ENCODE measurements around the gene HNRNPUL2.
"Not testable (repeated sequence)": the region's sequence is repeated elsewhere in the genome, so short reads cannot be mapped to it uniquely, and the experiment has no call there.

HNRNPUL2 gene

DNA sequence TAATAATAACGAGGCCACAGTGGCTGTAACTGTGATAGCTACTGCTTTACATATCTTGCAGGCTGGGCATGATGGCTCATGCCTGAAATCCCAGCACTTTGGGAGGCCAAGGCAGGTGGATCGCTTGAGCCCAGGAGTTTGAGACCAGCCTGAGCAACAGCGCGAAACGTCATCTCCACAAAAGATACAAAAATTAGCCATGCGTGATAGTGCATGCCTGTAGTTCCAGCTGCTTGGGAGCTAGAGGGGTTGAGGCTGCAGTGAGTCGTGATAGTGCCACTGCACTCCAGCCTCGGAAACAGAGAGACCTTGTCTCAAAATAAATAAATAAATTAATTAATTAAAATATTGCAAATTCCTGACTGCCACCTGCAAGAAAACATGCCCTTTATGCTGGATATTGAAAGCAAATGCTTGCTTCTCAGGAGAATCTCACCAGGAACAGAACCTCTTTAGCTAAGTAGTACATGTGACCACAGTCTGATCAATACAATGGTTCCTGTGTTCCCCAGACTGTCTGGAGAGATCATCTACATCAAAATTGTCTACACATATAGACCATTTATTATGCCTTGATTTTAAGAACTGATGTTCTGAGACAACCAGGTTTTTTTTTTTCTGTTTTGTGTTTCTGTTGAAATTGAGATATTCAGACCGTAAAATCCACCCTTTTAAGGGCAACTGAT, 20.4 kb upstream of the HNRNPUL2 start:
- no peak overlapping the region for H3K27ac ChIP-seq (ENCODE audit: low read depth, low read length)
- H3K36me3 ChIP-seq (ENCODE audit: low read length): no peaks in the 10 kb centered on the region
- peaks cover 11% of the 10 kb centered on the region for H3F3A ChIP-seq (ENCODE audit: insufficient read depth)
- peaks cover 9% of the 10 kb centered on the region for H3K79me2 ChIP-seq (ENCODE audit: insufficient read depth, low read length)
- H3K9ac ChIP-seq (ENCODE audit: low read length): no peak overlapping the region
- H3K4me2 ChIP-seq (ENCODE audit: low read depth, low read length, poor library complexity, severe bottlenecking): no peak overlapping the region
- TF ChIP-seq, protein P1, sequence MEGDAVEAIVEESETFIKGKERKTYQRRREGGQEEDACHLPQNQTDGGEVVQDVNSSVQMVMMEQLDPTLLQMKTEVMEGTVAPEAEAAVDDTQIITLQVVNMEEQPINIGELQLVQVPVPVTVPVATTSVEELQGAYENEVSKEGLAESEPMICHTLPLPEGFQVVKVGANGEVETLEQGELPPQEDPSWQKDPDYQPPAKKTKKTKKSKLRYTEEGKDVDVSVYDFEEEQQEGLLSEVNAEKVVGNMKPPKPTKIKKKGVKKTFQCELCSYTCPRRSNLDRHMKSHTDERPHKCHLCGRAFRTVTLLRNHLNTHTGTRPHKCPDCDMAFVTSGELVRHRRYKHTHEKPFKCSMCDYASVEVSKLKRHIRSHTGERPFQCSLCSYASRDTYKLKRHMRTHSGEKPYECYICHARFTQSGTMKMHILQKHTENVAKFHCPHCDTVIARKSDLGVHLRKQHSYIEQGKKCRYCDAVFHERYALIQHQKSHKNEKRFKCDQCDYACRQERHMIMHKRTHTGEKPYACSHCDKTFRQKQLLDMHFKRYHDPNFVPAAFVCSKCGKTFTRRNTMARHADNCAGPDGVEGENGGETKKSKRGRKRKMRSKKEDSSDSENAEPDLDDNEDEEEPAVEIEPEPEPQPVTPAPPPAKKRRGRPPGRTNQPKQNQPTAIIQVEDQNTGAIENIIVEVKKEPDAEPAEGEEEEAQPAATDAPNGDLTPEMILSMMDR (IDR thresholded peaks at IDR 0.05; ENCODE audit: insufficient read depth, low read length, poor library complexity, severe bottlenecking): no peak
- TF ChIP-seq EZH2phosphoT487 (conservative IDR thresholded peaks at IDR 0.05; ENCODE audit: low read length): no peak
- H3K9me3 ChIP-seq (ENCODE audit: insufficient read depth, low read length): no peaks in the 10 kb centered on the region
- H4K20me1 ChIP-seq (ENCODE audit: low read depth, low read length): no peaks in the 10 kb centered on the region
- H3K9me2 ChIP-seq (replicated peaks; ENCODE audit: insufficient read depth, low read length): no peaks in the 10 kb centered on the region
- H3K27me3 ChIP-seq (ENCODE audit: low read length): no peaks in the 10 kb centered on the region
- no peak overlapping the region for H3K4me3 ChIP-seq (ENCODE audit: insufficient read depth, low read length, poor library complexity, severe bottlenecking)
- H2AFZ ChIP-seq (ENCODE audit: low read depth, low read length, severe bottlenecking): no peak overlapping the region

DNA sequence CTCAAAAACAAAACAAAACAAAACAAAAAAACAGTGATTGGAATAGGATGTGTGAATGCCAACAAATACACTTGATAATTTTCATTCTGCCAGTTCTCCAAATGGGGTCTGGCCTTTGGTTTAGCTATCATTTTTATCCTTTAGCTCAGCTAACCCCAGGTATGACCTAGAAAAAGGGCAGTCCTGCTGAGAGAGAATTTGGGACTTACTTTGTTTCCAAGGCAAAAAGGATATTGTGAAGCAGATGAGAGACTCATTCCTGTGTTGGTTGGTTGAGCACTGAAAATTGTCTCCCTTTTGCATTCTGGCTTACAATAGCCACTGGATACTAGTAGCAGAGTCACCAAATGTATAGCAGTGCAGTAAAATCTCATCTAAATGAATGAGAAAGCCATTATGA, 9.9 kb upstream of the HNRNPUL2 start:
- H3K4me3 ChIP-seq (ENCODE audit: insufficient read depth, low read length, poor library complexity, severe bottlenecking): no peak overlapping the region
- peaks cover 3% of the 10 kb centered on the region; the same call in 1 of the 2 replicates for H3F3A ChIP-seq (ENCODE audit: insufficient read depth)
- H3K9me2 ChIP-seq (replicated peaks; ENCODE audit: insufficient read depth, low read length): no peaks in the 10 kb centered on the region
- no peak overlapping the region for H3K27ac ChIP-seq (ENCODE audit: low read depth, low read length)
- no peaks in the 10 kb centered on the region for H3K27me3 ChIP-seq (ENCODE audit: low read length)
- no peak for TF ChIP-seq EZH2phosphoT487 (conservative IDR thresholded peaks at IDR 0.05; ENCODE audit: low read length)
- TF ChIP-seq, protein P1 (IDR thresholded peaks at IDR 0.05; ENCODE audit: insufficient read depth, low read length, poor library complexity, severe bottlenecking): no peak
- H2AFZ ChIP-seq (ENCODE audit: low read depth, low read length, severe bottlenecking): no peak overlapping the region
- no peak overlapping the region for H3K4me2 ChIP-seq (ENCODE audit: low read depth, low read length, poor library complexity, severe bottlenecking)
- H3K79me2 ChIP-seq (ENCODE audit: insufficient read depth, low read length): 0 out of 2 replicates have a peak, but pooled peaks cover 5% of the 10 kb centered on the region
- H3K9ac ChIP-seq (ENCODE audit: low read length): no peak overlapping the region
- peaks cover 16% of the 10 kb centered on the region for H3K36me3 ChIP-seq (ENCODE audit: low read length)
- no peaks in the 10 kb centered on the region for H4K20me1 ChIP-seq (ENCODE audit: low read depth, low read length)
- H3K9me3 ChIP-seq (ENCODE audit: insufficient read depth, low read length): no peaks in the 10 kb centered on the region

DNA sequence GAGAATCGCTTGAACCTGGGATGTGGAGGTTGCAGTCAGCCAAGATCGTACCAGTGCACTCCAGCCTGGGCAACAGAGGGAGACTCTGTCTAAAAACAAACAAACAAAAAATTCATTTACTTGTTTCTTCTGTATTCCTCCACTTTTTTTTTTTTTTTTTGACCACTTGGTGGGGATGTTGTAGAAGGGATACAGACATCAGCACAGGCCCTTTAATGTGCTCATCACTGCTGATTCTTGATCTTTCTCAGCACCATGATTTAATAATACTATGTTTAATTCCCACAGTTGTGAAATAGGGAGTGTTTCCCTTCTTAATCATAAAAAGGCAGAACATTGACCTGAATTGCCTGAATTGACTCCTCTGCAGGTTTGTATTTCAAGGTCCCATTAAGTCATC, 5.6 kb upstream of the HNRNPUL2 start:
- no peaks in the 10 kb centered on the region for H3K27me3 ChIP-seq (ENCODE audit: low read length)
- H4K20me1 ChIP-seq (ENCODE audit: low read depth, low read length): no peaks in the 10 kb centered on the region
- no peak for TF ChIP-seq EZH2phosphoT487 (conservative IDR thresholded peaks at IDR 0.05; ENCODE audit: low read length)
- TF ChIP-seq, protein P1 (IDR thresholded peaks at IDR 0.05; ENCODE audit: insufficient read depth, low read length, poor library complexity, severe bottlenecking): no peak
- no peaks in the 10 kb centered on the region for H3K9me2 ChIP-seq (replicated peaks; ENCODE audit: insufficient read depth, low read length)
- H3K9ac ChIP-seq (ENCODE audit: low read length): no peak overlapping the region
- H2AFZ ChIP-seq (ENCODE audit: low read depth, low read length, severe bottlenecking): no peak overlapping the region
- H3K27ac ChIP-seq (ENCODE audit: low read depth, low read length): no peak overlapping the region
- no peak overlapping the region for H3K4me3 ChIP-seq (ENCODE audit: insufficient read depth, low read length, poor library complexity, severe bottlenecking)
- H3K4me2 ChIP-seq (ENCODE audit: low read depth, low read length, poor library complexity, severe bottlenecking): no peak overlapping the region
- peaks cover 12% of the 10 kb centered on the region for H3F3A ChIP-seq (ENCODE audit: insufficient read depth)
- H3K9me3 ChIP-seq (ENCODE audit: insufficient read depth, low read length): no peaks in the 10 kb centered on the region
- H3K36me3 ChIP-seq (ENCODE audit: low read length): peaks cover 10% of the 10 kb centered on the region; the same call in 1 of the 2 replicates
- H3K79me2 ChIP-seq (ENCODE audit: insufficient read depth, low read length): peaks cover 31% of the 10 kb centered on the region

DNA sequence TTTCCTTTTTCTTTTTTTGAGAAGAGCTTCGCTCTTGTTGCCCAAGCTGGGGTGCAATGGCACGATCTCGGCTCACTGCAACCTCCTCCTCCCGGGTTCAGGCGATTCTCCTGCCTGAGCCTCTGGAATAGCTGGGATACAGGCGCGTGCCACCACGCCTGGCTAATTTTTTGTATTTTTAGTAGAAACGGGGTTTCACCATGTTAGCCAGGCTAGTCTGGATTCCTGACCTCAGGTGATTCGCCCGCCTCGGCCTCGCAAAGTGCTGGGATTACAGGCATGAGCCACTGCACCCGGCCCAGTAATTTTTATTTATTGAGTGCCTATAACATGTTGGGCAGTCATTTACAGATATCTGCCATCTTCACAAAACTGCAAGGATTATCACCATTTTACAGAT, 2.8 kb upstream of the HNRNPUL2 start:
- H3K4me3 ChIP-seq (ENCODE audit: insufficient read depth, low read length, poor library complexity, severe bottlenecking): peak overlapping the region; percentile 74
- H3K4me2 ChIP-seq (ENCODE audit: low read depth, low read length, poor library complexity, severe bottlenecking): peak overlapping the region; percentile 80
- H3K9me2 ChIP-seq (replicated peaks; ENCODE audit: insufficient read depth, low read length); H2AFZ ChIP-seq (ENCODE audit: low read depth, low read length, severe bottlenecking); H3K27me3 ChIP-seq (ENCODE audit: low read length); H3K9me3 ChIP-seq (ENCODE audit: insufficient read depth, low read length); H3K36me3 ChIP-seq (ENCODE audit: low read length); H3K27ac ChIP-seq (ENCODE audit: low read depth, low read length): not testable (repeated sequence)
- H3F3A ChIP-seq (ENCODE audit: insufficient read depth): peaks cover 16% of the 10 kb centered on the region
- H4K20me1 ChIP-seq (ENCODE audit: low read depth, low read length): peaks cover 11% of the 10 kb centered on the region; the same call in 1 of the 2 replicates
- peaks cover 47% of the 10 kb centered on the region for H3K79me2 ChIP-seq (ENCODE audit: insufficient read depth, low read length)
- peak overlapping the region; percentile 82 for H3K9ac ChIP-seq (ENCODE audit: low read length)

All from SU-DHL-6 (cell line).